ENCODE results near the gene ACVRL1. TPM values are rescaled to one million over a fixed set of nuclear protein-coding genes. Genes with fewer than 3 reads are reported as not detected.

The ACVRL1 gene
- total RNA-seq, 1 experiment from 2014 or later: not detected

GRCh38 chr12:51971679-51972421 lies 64.5 kb downstream of the ACVRL1 start:
- no TSS peak for BruUV-seq (replicated peaks)
- CTCF ChIA-PET: interaction anchor here (0.7 to 2.8 kb wide), 7 partner anchors 9 to 148 kb away, joined by 3 to 19 read pairs (median 5); no protein-coding TSS in a partner anchor
- no peaks in the 10 kb centered on the region for H3K9me3 Mint-ChIP-seq (ENCODE audit: unreplicated experiment)
- Histone ChIP-seq H3K9me3 (no peaks in the 10 kb centered on the region), H3K4me1 (peaks cover 77% of the 10 kb centered on the region), H3K36me3 (ENCODE audit: control insufficient read depth, insufficient read depth, low read length) (peaks cover 11% of the 10 kb centered on the region), H3K4me3 (ENCODE audit: low read depth, low read length) (no peak overlapping the region), H3K27me3 (replicated peaks; ENCODE audit: control insufficient read depth, insufficient read depth, low read length) (no peaks in the 10 kb centered on the region)
- POLR2A ChIA-PET: interaction anchor here (0.6 to 1.0 kb wide), 2 partner anchors 10 to 815 kb away, joined by 4 to 9 read pairs; no protein-coding TSS in a partner anchor
- peaks cover 44% of the 10 kb centered on the region for H3K36me3 Mint-ChIP-seq (ENCODE audit: insufficient read depth, unreplicated experiment)
- no peak overlapping the region for H3K4me3 Mint-ChIP-seq (ENCODE audit: unreplicated experiment)
- peaks cover 63% of the 10 kb centered on the region for H3K4me1 Mint-ChIP-seq (ENCODE audit: low read depth, unreplicated experiment)
- H3K27ac Mint-ChIP-seq (ENCODE audit: unreplicated experiment): peak overlapping the region; percentile 10
- intact Hi-C loops (cut with micrococcal nuclease; ENCODE audit: unreplicated experiment): loop anchor here (1.0 kb wide), 1 partner anchor 8 kb away; no protein-coding TSS in a partner anchor
- DNase-seq: no peak
- H3K27me3 Mint-ChIP-seq (ENCODE audit: insufficient read depth, unreplicated experiment): no peaks in the 10 kb centered on the region
- TF ChIP-seq CTCF (IDR thresholded peaks at IDR 0.05; ENCODE audit: insufficient read depth in 1 of 2, low read depth in 1 of 2, low read length in 1 of 2, severe bottlenecking in 1 of 2, unreplicated experiment in 1 of 2): no peak

GRCh38 chr12:51972422-51972812 lies 65.1 kb downstream of the ACVRL1 start:
- no peaks in the 10 kb centered on the region for H3K27me3 Mint-ChIP-seq (ENCODE audit: insufficient read depth, unreplicated experiment)
- peaks cover 50% of the 10 kb centered on the region for H3K36me3 Mint-ChIP-seq (ENCODE audit: insufficient read depth, unreplicated experiment)
- H3K27ac Mint-ChIP-seq (ENCODE audit: unreplicated experiment): peak overlapping the region; percentile 53
- Histone ChIP-seq H3K27me3 (replicated peaks; ENCODE audit: control insufficient read depth, insufficient read depth, low read length) (no peaks in the 10 kb centered on the region), H3K36me3 (ENCODE audit: control insufficient read depth, insufficient read depth, low read length) (peaks cover 11% of the 10 kb centered on the region), H3K4me1 (peaks cover 83% of the 10 kb centered on the region), H3K9me3 (no peaks in the 10 kb centered on the region), H3K4me3 (ENCODE audit: low read depth, low read length) (no peak overlapping the region)
- BruUV-seq (replicated peaks): no TSS peak
- no peak for TF ChIP-seq CTCF (IDR thresholded peaks at IDR 0.05; ENCODE audit: insufficient read depth in 1 of 2, low read depth in 1 of 2, low read length in 1 of 2, severe bottlenecking in 1 of 2, unreplicated experiment in 1 of 2)
- peaks cover 67% of the 10 kb centered on the region for H3K4me1 Mint-ChIP-seq (ENCODE audit: low read depth, unreplicated experiment)
- H3K4me3 Mint-ChIP-seq (ENCODE audit: unreplicated experiment): no peak overlapping the region
- DNase-seq: no peak
- intact Hi-C loops (cut with micrococcal nuclease; ENCODE audit: unreplicated experiment): loop anchor here (1.0 kb wide), 1 partner anchor 8 kb away; no protein-coding TSS in a partner anchor
- POLR2A ChIA-PET: interaction anchor here (1.0 kb wide), 1 partner anchor 11 kb away, joined by 4 read pairs; no protein-coding TSS in a partner anchor
- CTCF ChIA-PET: interaction anchor here (0.7 to 2.8 kb wide), 7 partner anchors 8 to 148 kb away, joined by 3 to 19 read pairs (median 5); no protein-coding TSS in a partner anchor
- no peaks in the 10 kb centered on the region for H3K9me3 Mint-ChIP-seq (ENCODE audit: unreplicated experiment)

- Histone ChIP-seq H3K36me3 (ENCODE audit: control insufficient read depth, insufficient read depth, low read length) (peaks cover 11% of the 10 kb centered on the region), H3K27me3 (replicated peaks; ENCODE audit: control insufficient read depth, insufficient read depth, low read length) (no peaks in the 10 kb centered on the region), H3K9me3 (no peaks in the 10 kb centered on the region), H3K4me3 (ENCODE audit: low read depth, low read length) (no peak overlapping the region), H3K4me1 (peaks cover 86% of the 10 kb centered on the region)
- Mint-ChIP-seq H3K27me3 (ENCODE audit: insufficient read depth, unreplicated experiment) (no peaks in the 10 kb centered on the region), H3K4me1 (ENCODE audit: low read depth, unreplicated experiment) (peaks cover 68% of the 10 kb centered on the region), H3K4me3 (ENCODE audit: unreplicated experiment) (peak overlapping the region; percentile 8), H3K9me3 (ENCODE audit: unreplicated experiment) (no peaks in the 10 kb centered on the region), H3K27ac (ENCODE audit: unreplicated experiment) (peak overlapping the region; percentile 53), H3K36me3 (ENCODE audit: insufficient read depth, unreplicated experiment) (peaks cover 54% of the 10 kb centered on the region)
- POLR2A ChIA-PET: no interaction called here
- no TSS peak for BruUV-seq (replicated peaks)
- no peak for DNase-seq
- no peak for TF ChIP-seq CTCF (IDR thresholded peaks at IDR 0.05; ENCODE audit: insufficient read depth in 1 of 2, low read depth in 1 of 2, low read length in 1 of 2, severe bottlenecking in 1 of 2, unreplicated experiment in 1 of 2)
- CTCF ChIA-PET: interaction anchor here (0.7 to 2.8 kb wide), 4 partner anchors 11 to 149 kb away, joined by 3 to 19 read pairs (median 4); no protein-coding TSS in a partner anchor
- intact Hi-C loops (cut with micrococcal nuclease; ENCODE audit: unreplicated experiment): loop anchor here (1.0 kb wide), 1 partner anchor 7 kb away; no protein-coding TSS in a partner anchor
Measured at GRCh38 chr12:51972849-51973273, 65.6 kb downstream of the ACVRL1 start.

Other genes starting within 250 kb of the ACVRL1 start
- 3.5 and 3.6 TPM in 2 replicates for gene FIGNL2, start 58.8 kb upstream of the ACVRL1 start, total RNA-seq (2022)
- gene ANKRD33, start 19.4 kb upstream of the ACVRL1 start, total RNA-seq (2022): not detected in 2 replicates
- gene ACVR1B, start 44.2 kb downstream of the ACVRL1 start, total RNA-seq (2022): 92.7 and 112 TPM in 2 replicates
- 3.7 and 4.1 TPM in 2 replicates for gene TAMALIN, start 99.4 kb downstream of the ACVRL1 start, total RNA-seq (2022)
- 37.9 and 41.8 TPM in 2 replicates for gene NR4A1, start 143.9 kb downstream of the ACVRL1 start, total RNA-seq (2022)
- gene ATG101, start 162.5 kb downstream of the ACVRL1 start, total RNA-seq (2022): 67.2 and 78.0 TPM in 2 replicates
- gene SMIM41, start 172.2 kb downstream of the ACVRL1 start, total RNA-seq (2022): not detected in 2 replicates